Jurkat, Clone E6-1 (cell line): Measurements from ENCODE around the gene LCE3B.

Experiments
- DNase-seq: peaks from one replicate; pipeline ENCODE4 v3.0.0-alpha.2; 2011; ENCODE audit warnings: low read depth, low spot score
- H3K4me3 ChIP-seq: 2 replicates; pipeline ENCODE4 v1.5.1; 2011; ENCODE audit warnings: mild to moderate bottlenecking, low read length, control low read depth, moderate library complexity

LCE3B gene

DNA sequence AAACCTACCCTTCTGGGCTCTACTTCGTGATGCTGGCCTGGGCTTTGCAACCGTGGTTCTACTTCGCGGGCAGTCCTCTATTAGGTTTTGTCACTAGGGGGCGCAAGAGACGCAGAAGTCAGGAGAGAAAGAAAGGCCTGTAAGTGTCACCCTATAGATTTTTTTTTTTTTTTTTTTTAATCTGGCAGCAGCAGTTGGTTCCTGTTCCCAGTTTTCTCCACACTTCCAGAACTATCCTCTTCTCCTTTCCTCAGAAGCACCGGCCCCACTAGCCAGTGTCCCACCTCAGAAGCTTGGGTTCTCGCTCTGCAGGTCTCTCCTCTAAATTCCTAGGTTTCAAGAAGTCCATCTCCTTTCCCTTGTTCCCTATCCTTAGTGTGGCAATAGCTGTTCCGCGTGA, 40.5 kb downstream of the LCE3B start:
- no peak overlapping the region for H3K4me3 ChIP-seq
- DNase-seq = peak; percentile 52

DNA sequence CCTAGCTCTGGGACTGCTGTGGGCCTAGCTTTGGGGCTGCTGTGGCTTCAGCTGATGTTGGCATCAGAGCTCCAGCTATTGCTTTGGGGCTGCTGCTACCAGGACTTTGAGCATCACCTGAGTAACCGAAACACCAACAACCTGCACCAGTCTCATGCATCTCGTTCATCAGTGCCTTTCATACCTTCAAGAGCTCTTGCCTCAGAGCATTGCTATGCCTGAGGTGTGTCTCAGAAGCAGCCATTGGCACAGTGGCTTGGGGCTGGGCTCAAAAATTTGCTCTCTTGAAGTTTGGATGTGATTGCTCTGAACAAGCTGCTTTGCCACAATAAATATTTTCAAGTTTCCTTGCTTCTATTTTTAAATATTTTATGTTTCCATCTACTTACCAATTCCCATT, 42.8 kb downstream of the LCE3B start:
- no peak overlapping the region for H3K4me3 ChIP-seq
- DNase-seq = no peak

DNA sequence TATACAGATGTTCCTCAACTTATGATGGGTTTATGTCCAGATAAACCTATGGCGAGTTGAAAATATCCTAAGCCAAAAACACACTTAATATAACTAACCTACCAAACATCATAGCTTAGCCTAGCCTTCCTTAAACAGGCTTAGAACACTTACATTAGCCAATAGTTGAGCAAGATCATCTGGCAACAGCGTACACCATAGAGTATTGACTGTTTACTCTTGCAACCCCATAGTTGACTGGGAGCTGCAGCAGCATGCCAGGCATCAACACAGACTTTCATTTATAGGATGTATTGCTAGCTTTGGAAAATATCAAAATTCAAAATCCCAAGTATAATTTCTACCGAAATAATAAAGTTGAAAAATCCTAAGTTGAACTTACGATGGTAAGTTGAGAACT, 44.1 kb downstream of the LCE3B start:
- H3K4me3 ChIP-seq = no peak overlapping the region
- DNase-seq = no peak

DNA sequence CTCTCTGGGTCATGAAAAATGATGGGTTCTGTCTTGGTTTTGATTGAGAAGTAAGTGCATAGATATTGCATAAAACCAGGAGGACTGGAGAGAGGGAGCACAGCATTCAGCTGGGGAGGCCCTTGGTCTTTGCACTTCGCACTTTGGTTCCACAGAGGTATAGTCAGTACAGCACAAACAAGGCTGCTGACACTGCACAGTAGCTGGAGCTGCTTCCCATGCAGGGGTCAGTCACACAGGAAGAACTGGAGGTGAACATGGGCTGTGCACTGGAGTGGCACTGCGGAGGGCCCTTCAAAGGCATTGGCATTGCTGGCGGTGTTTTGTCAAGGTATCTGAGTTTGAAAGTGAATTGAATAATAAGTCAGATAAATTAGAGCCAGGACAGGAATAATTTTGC, 45.0 kb downstream of the LCE3B start:
- no peak overlapping the region for H3K4me3 ChIP-seq

DNA sequence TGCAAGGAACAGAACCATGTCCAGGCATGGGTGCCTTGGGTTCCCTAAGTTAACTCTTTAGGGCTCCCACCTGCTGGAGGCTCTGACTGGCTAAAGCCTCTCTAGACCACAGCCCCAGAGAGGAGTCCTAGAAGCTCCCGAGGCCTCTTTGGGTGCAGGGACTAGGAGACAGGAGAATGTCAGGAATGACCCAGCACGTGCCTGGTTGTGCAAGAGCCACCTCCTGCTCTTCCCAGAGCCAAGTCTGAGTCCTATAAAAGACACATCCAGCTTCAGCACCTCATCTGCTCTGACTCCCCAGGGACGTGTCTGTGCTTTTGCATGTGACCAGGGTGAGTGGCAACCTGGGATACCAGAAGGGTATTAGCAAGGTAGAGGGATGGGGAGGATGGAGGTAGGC, 49.5 kb downstream of the LCE3B start, which contains the start of gene LCE2D:
Gene LCE2D (plus strand): TSS at position 283 of the 400 bp plus-strand sequence. CDS start 726 bp downstream, outside the sequence.
- DNase-seq = no peak
- H3K4me3 ChIP-seq = no peak within 1 kb of the TSS

More for the DNA sequence above, 45.0 kb downstream of the LCE3B start:
- no peak for DNase-seq
